Natural killer cell (primary cell): ENCODE results near the gene NR5A2. TPM values are rescaled to one million over a fixed set of nuclear protein-coding genes. Genes with fewer than 3 reads are reported as not detected.

Experiments used
- ATAC-seq, 3 donors: fragments of 150-1000 bp in 2 of 3; fragments of 200-7000 bp in 1 of 3; cut with Tn5 transposase; 1 replicate in 1 of 3; 2 replicates in 2 of 3; pipeline ENCODE4 v1.10.0; 2021; ENCODE audit warnings: mild to moderate bottlenecking in 2 of 3, moderate library complexity in 2 of 3
- DNase-seq, 2 donors: peaks; one replicate each; pipeline versions ENCODE4 v3.0.0 to v3.0.0-alpha.2; 2013 to 2021; ENCODE audit warnings: mixed read lengths in 1 of 2
- H3K27ac ChIP-seq: one replicate; pipeline ENCODE4 v1.5.1; 2013; ENCODE audit warnings: mild to moderate bottlenecking, low read length
- H3K27me3 ChIP-seq: one replicate; pipeline ENCODE4 v1.6.1; 2013; ENCODE audit warnings: low read length; ENCODE audit not compliant: control insufficient read depth, insufficient read depth
- H3K36me3 ChIP-seq: one replicate; pipeline ENCODE4 v1.6.1; 2013; ENCODE audit warnings: low read length; ENCODE audit not compliant: control insufficient read depth, insufficient read depth
- H3K4me1 ChIP-seq: one replicate; pipeline ENCODE4 v1.6.1; 2013; ENCODE audit warnings: low read length; ENCODE audit not compliant: control insufficient read depth, insufficient read depth
- H3K4me3 ChIP-seq: one replicate; pipeline ENCODE4 v1.5.1; 2013; ENCODE audit warnings: low read length
- H3K9me3 ChIP-seq: one replicate; pipeline ENCODE4 v1.6.1; 2013; ENCODE audit warnings: low read length; ENCODE audit not compliant: control insufficient read depth, insufficient read depth
- H3K27ac Mint-ChIP-seq, 2 donors: one replicate each; pipeline ENCODE4 v1.8.0; 2022; ENCODE audit warnings: mild to moderate bottlenecking in 2 of 2, mixed read lengths in 2 of 2, moderate library complexity in 1 of 2
- H3K27me3 Mint-ChIP-seq, 2 donors: one replicate each; pipeline ENCODE4 v1.8.0; 2022; ENCODE audit warnings: low read depth in 2 of 2, mixed read lengths in 2 of 2
- H3K36me3 Mint-ChIP-seq: one replicate; pipeline ENCODE4 v1.8.0; 2022; ENCODE audit warnings: mixed read lengths
- H3K4me1 Mint-ChIP-seq, 2 donors: one replicate each; pipeline ENCODE4 v1.8.0; 2022; ENCODE audit warnings: mixed read lengths in 2 of 2
- H3K4me3 Mint-ChIP-seq: one replicate; pipeline ENCODE4 v1.8.0; 2022; ENCODE audit warnings: mild to moderate bottlenecking, moderate library complexity, mixed read lengths
- H3K9me3 Mint-ChIP-seq, 2 donors: one replicate each; pipeline ENCODE4 v1.8.0; 2022; ENCODE audit warnings: mixed read lengths in 2 of 2
- CTCF ChIP-seq: fragments of 200-600 bp; IDR thresholded peaks from one replicate; pipeline ENCODE4 v1.8.0; 2022; ENCODE audit warnings: antibody characterized with exemption
- WGBS: methylation state at CpG from one replicate; pipeline ENCODE4 v1.1.7; 2013; ENCODE audit warnings: missing lambda C conversion rate; ENCODE audit not compliant: insufficient coverage; 5-methylcytosine and 5-hydroxymethylcytosine counted together
- intact Hi-C: fragments of 100-400 bp; cut with micrococcal nuclease; formaldehyde crosslinking; loops from one replicate; pipeline ENCODE4 v1.14.2; 2022
- total RNA-seq, 4 donors: library from RNA; stranded (reverse); fragments of 120-200 nt in 1 of 4; gene quantifications; one replicate each; pipeline versions ENCODE4 v1.2.3 to v1.2.4, GENCODE V29; 2013 to 2022

The NR5A2 gene
- total RNA-seq, 3 donors from 2014 or later (not counting 1 experiment from before 2014, with no cell fraction given) = not detected

GRCh38 chr1:200121421-200121820 is 93.9 kb downstream of the NR5A2 start:
- no peak for TF ChIP-seq CTCF
- no peak overlapping the region for H3K27ac ChIP-seq
- no peaks in the 10 kb centered on the region for H3K36me3 ChIP-seq
- Mint-ChIP-seq H3K4me3 (no peak overlapping the region), H3K9me3 (no peaks in the 10 kb centered on the region), H3K27me3 (peaks cover 3 to 6% of the 10 kb centered on the region in 2 donors), H3K4me1 (peaks cover 0 to 6% of the 10 kb centered on the region in 2 donors), H3K27ac (no peak overlapping the region), H3K36me3 (no peaks in the 10 kb centered on the region)
- no peaks in the 10 kb centered on the region for H3K4me1 ChIP-seq
- H3K27me3 ChIP-seq = no peaks in the 10 kb centered on the region
- no peaks in the 10 kb centered on the region for H3K9me3 ChIP-seq
- ATAC-seq (no peak), DNase-seq (no peak)
- intact Hi-C loops = no loop called here
- H3K4me3 ChIP-seq = no peak overlapping the region

- DNase-seq = no peak
- Mint-ChIP-seq H3K27ac (no peak overlapping the region), H3K9me3 (no peaks in the 10 kb centered on the region), H3K4me1 (peaks cover 8 to 11% of the 10 kb centered on the region in 2 donors), H3K27me3 (peaks cover 3 to 6% of the 10 kb centered on the region in 2 donors), H3K36me3 (no peaks in the 10 kb centered on the region), H3K4me3 (no peak overlapping the region)
- no peak overlapping the region for H3K27ac ChIP-seq
- no peaks in the 10 kb centered on the region for H3K27me3 ChIP-seq
- H3K4me1 ChIP-seq = peaks cover 3% of the 10 kb centered on the region
- intact Hi-C loops = no loop called here
- ATAC-seq = no peak
- H3K36me3 ChIP-seq = no peaks in the 10 kb centered on the region
- 100% methylated on average over 1 of the region's 1 CpG for WGBS
- H3K9me3 ChIP-seq = no peaks in the 10 kb centered on the region
- TF ChIP-seq CTCF = no peak
- H3K4me3 ChIP-seq = no peak overlapping the region
Measured at GRCh38 chr1:200124309-200124708, 96.8 kb downstream of the NR5A2 start.

GRCh38 chr1:200128081-200128480 is 100.6 kb downstream of the NR5A2 start:
- Histone ChIP-seq H3K4me3 (no peak overlapping the region), H3K27me3 (no peaks in the 10 kb centered on the region), H3K9me3 (no peaks in the 10 kb centered on the region), H3K4me1 (peaks cover 6% of the 10 kb centered on the region), H3K36me3 (no peaks in the 10 kb centered on the region), H3K27ac (no peak overlapping the region)
- no peak for TF ChIP-seq CTCF
- intact Hi-C loops = no loop called here
- H3K27ac Mint-ChIP-seq = no peak overlapping the region
- WGBS = 95% methylated on average over 6 of the region's 7 CpGs
- H3K4me3 Mint-ChIP-seq = no peak overlapping the region
- H3K36me3 Mint-ChIP-seq = no peaks in the 10 kb centered on the region
- H3K4me1 Mint-ChIP-seq = peaks cover 32 to 34% of the 10 kb centered on the region in 2 donors
- ATAC-seq (no peak), DNase-seq (no peak)
- H3K9me3 Mint-ChIP-seq = no peaks in the 10 kb centered on the region
- H3K27me3 Mint-ChIP-seq = no peaks in the 10 kb centered on the region
